HL-60 (cell line): ENCODE measurements around the gene GNAT2.

ENCODE experiments used
- GABPA ChIP-seq: IDR thresholded peaks from 2 replicates; pipeline ENCODE4 v1.6.1; 2012; ENCODE audit warnings: low read depth
- POLR2AphosphoS5 ChIP-seq: IDR thresholded peaks from 2 replicates; pipeline ENCODE4 v1.6.1; 2012; ENCODE audit warnings: low read depth
- TF ChIP-seq, protein P1 (sequence below): IDR thresholded peaks from one replicate; pipeline ENCODE4 v1.5.1; 2011; ENCODE audit warnings: low read length, control low read depth, inconsistent platforms; ENCODE audit not compliant: insufficient read depth

DNA sequence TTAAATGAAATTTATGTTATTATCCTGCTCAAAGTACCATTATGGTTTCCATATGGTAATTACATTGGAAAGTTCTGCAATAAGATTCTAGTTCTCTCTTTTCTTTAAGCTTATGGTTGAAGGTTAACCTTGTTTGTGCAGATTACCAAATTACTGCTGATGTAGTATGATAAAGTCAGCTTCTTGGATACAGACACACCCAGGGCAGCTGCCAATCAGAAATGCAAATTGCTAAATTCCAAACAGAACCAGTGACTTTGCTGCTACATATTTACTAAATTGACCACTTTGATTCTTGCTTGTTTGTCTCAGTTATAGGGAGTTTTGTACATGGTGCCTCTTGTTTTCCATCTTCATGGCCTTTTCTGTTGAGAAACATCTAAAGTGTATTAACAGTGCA lies 26.5 kb downstream of the GNAT2 start:
- TF ChIP-seq GABPA (no peak), POLR2AphosphoS5 (no peak)
- TF ChIP-seq, protein P1, sequence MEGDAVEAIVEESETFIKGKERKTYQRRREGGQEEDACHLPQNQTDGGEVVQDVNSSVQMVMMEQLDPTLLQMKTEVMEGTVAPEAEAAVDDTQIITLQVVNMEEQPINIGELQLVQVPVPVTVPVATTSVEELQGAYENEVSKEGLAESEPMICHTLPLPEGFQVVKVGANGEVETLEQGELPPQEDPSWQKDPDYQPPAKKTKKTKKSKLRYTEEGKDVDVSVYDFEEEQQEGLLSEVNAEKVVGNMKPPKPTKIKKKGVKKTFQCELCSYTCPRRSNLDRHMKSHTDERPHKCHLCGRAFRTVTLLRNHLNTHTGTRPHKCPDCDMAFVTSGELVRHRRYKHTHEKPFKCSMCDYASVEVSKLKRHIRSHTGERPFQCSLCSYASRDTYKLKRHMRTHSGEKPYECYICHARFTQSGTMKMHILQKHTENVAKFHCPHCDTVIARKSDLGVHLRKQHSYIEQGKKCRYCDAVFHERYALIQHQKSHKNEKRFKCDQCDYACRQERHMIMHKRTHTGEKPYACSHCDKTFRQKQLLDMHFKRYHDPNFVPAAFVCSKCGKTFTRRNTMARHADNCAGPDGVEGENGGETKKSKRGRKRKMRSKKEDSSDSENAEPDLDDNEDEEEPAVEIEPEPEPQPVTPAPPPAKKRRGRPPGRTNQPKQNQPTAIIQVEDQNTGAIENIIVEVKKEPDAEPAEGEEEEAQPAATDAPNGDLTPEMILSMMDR = no peak
